ENCODE measurements around the gene HAND1. TPM values are rescaled to one million over a fixed set of nuclear protein-coding genes. Genes with fewer than 3 reads are reported as not detected.

HAND1 gene
- total RNA-seq, 1 experiment from 2014 or later: not detected

GRCh38 chr5:154466147-154466546, 11.9 kb downstream of the HAND1 start:
- Histone ChIP-seq H3K9ac (ENCODE audit: low read length) (no peak overlapping the region), H2AFZ (ENCODE audit: low read length) (no peak overlapping the region), H3K79me2 (ENCODE audit: low read length) (no peaks in the 10 kb centered on the region), H3K4me3 (ENCODE audit: low read length) (no peak overlapping the region), H3K36me3 (ENCODE audit: insufficient read depth, low read length) (no peaks in the 10 kb centered on the region), H3K9me2 (replicated peaks; ENCODE audit: insufficient read depth, low read length) (no peaks in the 10 kb centered on the region), H4K20me1 (ENCODE audit: insufficient read depth, low read depth, low read length) (no peaks in the 10 kb centered on the region), H3K27me3 (ENCODE audit: low read length) (no peaks in the 10 kb centered on the region), H3K27ac (ENCODE audit: low read length) (no peak overlapping the region), H3K4me1 (ENCODE audit: low read length) (peaks cover 2% of the 10 kb centered on the region), H3K4me2 (ENCODE audit: low read depth, low read length, poor library complexity, severe bottlenecking) (no peak overlapping the region), H3K9me3 (ENCODE audit: low read length) (no peaks in the 10 kb centered on the region)
- no peak for DNase-seq

GRCh38 chr5:154465169-154465568, 12.9 kb downstream of the HAND1 start:
- Histone ChIP-seq H4K20me1 (ENCODE audit: insufficient read depth, low read depth, low read length) (no peaks in the 10 kb centered on the region), H3K9me2 (replicated peaks; ENCODE audit: insufficient read depth, low read length) (no peaks in the 10 kb centered on the region), H3K79me2 (ENCODE audit: low read length) (no peaks in the 10 kb centered on the region), H3K4me1 (ENCODE audit: low read length) (peaks cover 10% of the 10 kb centered on the region), H3K27ac (ENCODE audit: low read length) (no peak overlapping the region), H3K4me2 (ENCODE audit: low read depth, low read length, poor library complexity, severe bottlenecking) (no peak overlapping the region), H3K4me3 (ENCODE audit: low read length) (no peak overlapping the region), H3K27me3 (ENCODE audit: low read length) (no peaks in the 10 kb centered on the region), H2AFZ (ENCODE audit: low read length) (no peak overlapping the region), H3K36me3 (ENCODE audit: insufficient read depth, low read length) (no peaks in the 10 kb centered on the region), H3K9me3 (ENCODE audit: low read length) (no peaks in the 10 kb centered on the region), H3K9ac (ENCODE audit: low read length) (no peak overlapping the region)
- DNase-seq: no peak

- no peak overlapping the region for H3K27ac ChIP-seq (ENCODE audit: low read length)
- no peaks in the 10 kb centered on the region for H3K9me2 ChIP-seq (replicated peaks; ENCODE audit: insufficient read depth, low read length)
- no peak overlapping the region for H3K4me3 ChIP-seq (ENCODE audit: low read length)
- no peak overlapping the region for H3K4me2 ChIP-seq (ENCODE audit: low read depth, low read length, poor library complexity, severe bottlenecking)
- H3K36me3 ChIP-seq (ENCODE audit: insufficient read depth, low read length): no peaks in the 10 kb centered on the region
- H3K4me1 ChIP-seq (ENCODE audit: low read length): peaks cover 10% of the 10 kb centered on the region
- H3K9me3 ChIP-seq (ENCODE audit: low read length): no peaks in the 10 kb centered on the region
- no peaks in the 10 kb centered on the region for H3K79me2 ChIP-seq (ENCODE audit: low read length)
- no peak for DNase-seq
- H4K20me1 ChIP-seq (ENCODE audit: insufficient read depth, low read depth, low read length): no peaks in the 10 kb centered on the region
- H3K27me3 ChIP-seq (ENCODE audit: low read length): no peaks in the 10 kb centered on the region
- H2AFZ ChIP-seq (ENCODE audit: low read length): no peak overlapping the region
- no peak overlapping the region for H3K9ac ChIP-seq (ENCODE audit: low read length)
These were observed 13.6 kb downstream of the HAND1 start for GRCh38 chr5:154464438-154464837.

GRCh38 chr5:154461531-154461930, 16.5 kb downstream of the HAND1 start:
- no peak overlapping the region for H3K4me3 ChIP-seq (ENCODE audit: low read length)
- no peaks in the 10 kb centered on the region for H4K20me1 ChIP-seq (ENCODE audit: insufficient read depth, low read depth, low read length)
- H3K9me2 ChIP-seq (replicated peaks; ENCODE audit: insufficient read depth, low read length): no peaks in the 10 kb centered on the region
- no peaks in the 10 kb centered on the region for H3K79me2 ChIP-seq (ENCODE audit: low read length)
- peaks cover 7% of the 10 kb centered on the region; the same call in 1 of the 2 replicates for H3K36me3 ChIP-seq (ENCODE audit: insufficient read depth, low read length)
- H3K4me2 ChIP-seq (ENCODE audit: low read depth, low read length, poor library complexity, severe bottlenecking): no peak overlapping the region
- H3K27ac ChIP-seq (ENCODE audit: low read length): no peak overlapping the region
- no peak overlapping the region for H2AFZ ChIP-seq (ENCODE audit: low read length)
- peaks cover 13% of the 10 kb centered on the region for H3K4me1 ChIP-seq (ENCODE audit: low read length)
- no peak overlapping the region for H3K9ac ChIP-seq (ENCODE audit: low read length)
- no peaks in the 10 kb centered on the region for H3K27me3 ChIP-seq (ENCODE audit: low read length)
- no peak for DNase-seq
- no peaks in the 10 kb centered on the region for H3K9me3 ChIP-seq (ENCODE audit: low read length)

GRCh38 chr5:154460172-154460571, 17.9 kb downstream of the HAND1 start:
- Histone ChIP-seq H3K36me3 (ENCODE audit: insufficient read depth, low read length) (peaks cover 15% of the 10 kb centered on the region; the same call in 1 of the 2 replicates), H3K27ac (ENCODE audit: low read length) (no peak overlapping the region), H3K79me2 (ENCODE audit: low read length) (no peaks in the 10 kb centered on the region), H3K9me3 (ENCODE audit: low read length) (no peaks in the 10 kb centered on the region), H4K20me1 (ENCODE audit: insufficient read depth, low read depth, low read length) (no peaks in the 10 kb centered on the region), H3K4me2 (ENCODE audit: low read depth, low read length, poor library complexity, severe bottlenecking) (no peak overlapping the region), H3K4me3 (ENCODE audit: low read length) (no peak overlapping the region), H3K9ac (ENCODE audit: low read length) (no peak overlapping the region), H3K27me3 (ENCODE audit: low read length) (no peaks in the 10 kb centered on the region), H2AFZ (ENCODE audit: low read length) (no peak overlapping the region), H3K9me2 (replicated peaks; ENCODE audit: insufficient read depth, low read length) (no peaks in the 10 kb centered on the region), H3K4me1 (ENCODE audit: low read length) (peaks cover 13% of the 10 kb centered on the region)
- no peak for DNase-seq

- peaks cover 21% of the 10 kb centered on the region; the same call in 1 of the 2 replicates for H3K36me3 ChIP-seq (ENCODE audit: insufficient read depth, low read length)
- no peak overlapping the region for H2AFZ ChIP-seq (ENCODE audit: low read length)
- no peak for DNase-seq
- H3K9me3 ChIP-seq (ENCODE audit: low read length): no peaks in the 10 kb centered on the region
- H3K27me3 ChIP-seq (ENCODE audit: low read length): no peaks in the 10 kb centered on the region
- no peaks in the 10 kb centered on the region for H3K79me2 ChIP-seq (ENCODE audit: low read length)
- H3K27ac ChIP-seq (ENCODE audit: low read length): no peak overlapping the region
- no peak overlapping the region for H3K4me3 ChIP-seq (ENCODE audit: low read length)
- H3K9ac ChIP-seq (ENCODE audit: low read length): no peak overlapping the region
- H4K20me1 ChIP-seq (ENCODE audit: insufficient read depth, low read depth, low read length): no peaks in the 10 kb centered on the region
- H3K9me2 ChIP-seq (replicated peaks; ENCODE audit: insufficient read depth, low read length): no peaks in the 10 kb centered on the region
- peaks cover 13% of the 10 kb centered on the region for H3K4me1 ChIP-seq (ENCODE audit: low read length)
- no peak overlapping the region for H3K4me2 ChIP-seq (ENCODE audit: low read depth, low read length, poor library complexity, severe bottlenecking)
These were observed 19.0 kb downstream of the HAND1 start for GRCh38 chr5:154459015-154459414.

- no peaks in the 10 kb centered on the region for H3K79me2 ChIP-seq (ENCODE audit: low read length)
These were observed 21.5 kb downstream of the HAND1 start for GRCh38 chr5:154456540-154456939.

GRCh38 chr5:154455585-154455984, 22.4 kb downstream of the HAND1 start:
- no peak for DNase-seq
- peaks cover 4% of the 10 kb centered on the region; the same call in 1 of the 2 replicates for H3K79me2 ChIP-seq (ENCODE audit: low read length)
- no peak overlapping the region for H3K4me2 ChIP-seq (ENCODE audit: low read depth, low read length, poor library complexity, severe bottlenecking)
- H4K20me1 ChIP-seq (ENCODE audit: insufficient read depth, low read depth, low read length): no peaks in the 10 kb centered on the region
- no peak overlapping the region for H3K4me3 ChIP-seq (ENCODE audit: low read length)
- H3K4me1 ChIP-seq (ENCODE audit: low read length): peaks cover 5% of the 10 kb centered on the region
- no peaks in the 10 kb centered on the region for H3K9me2 ChIP-seq (replicated peaks; ENCODE audit: insufficient read depth, low read length)
- no peak overlapping the region for H3K9ac ChIP-seq (ENCODE audit: low read length)
- H3K27me3 ChIP-seq (ENCODE audit: low read length): no peaks in the 10 kb centered on the region
- H2AFZ ChIP-seq (ENCODE audit: low read length): no peak overlapping the region
- no peak overlapping the region for H3K27ac ChIP-seq (ENCODE audit: low read length)
- H3K9me3 ChIP-seq (ENCODE audit: low read length): no peaks in the 10 kb centered on the region
- H3K36me3 ChIP-seq (ENCODE audit: insufficient read depth, low read length): peaks cover 29% of the 10 kb centered on the region; the same call in 1 of the 2 replicates

More at GRCh38 chr5:154456540-154456939, 21.5 kb downstream of the HAND1 start:
- H3K27me3 ChIP-seq (ENCODE audit: low read length): no peaks in the 10 kb centered on the region
- no peak overlapping the region for H3K9ac ChIP-seq (ENCODE audit: low read length)
- no peaks in the 10 kb centered on the region for H3K9me3 ChIP-seq (ENCODE audit: low read length)
- H3K4me1 ChIP-seq (ENCODE audit: low read length): peaks cover 13% of the 10 kb centered on the region
- H3K4me2 ChIP-seq (ENCODE audit: low read depth, low read length, poor library complexity, severe bottlenecking): no peak overlapping the region
- H2AFZ ChIP-seq (ENCODE audit: low read length): no peak overlapping the region
- H3K4me3 ChIP-seq (ENCODE audit: low read length): no peak overlapping the region
- DNase-seq: no peak
- H3K36me3 ChIP-seq (ENCODE audit: insufficient read depth, low read length): peaks cover 24% of the 10 kb centered on the region; the same call in 1 of the 2 replicates
- no peak overlapping the region for H3K27ac ChIP-seq (ENCODE audit: low read length)
- no peaks in the 10 kb centered on the region for H4K20me1 ChIP-seq (ENCODE audit: insufficient read depth, low read depth, low read length)
- no peaks in the 10 kb centered on the region for H3K9me2 ChIP-seq (replicated peaks; ENCODE audit: insufficient read depth, low read length)

- no peaks in the 10 kb centered on the region for H3K9me3 ChIP-seq (ENCODE audit: low read length)
- no peak for DNase-seq
- H3K9me2 ChIP-seq (replicated peaks; ENCODE audit: insufficient read depth, low read length): no peaks in the 10 kb centered on the region
- H3K4me2 ChIP-seq (ENCODE audit: low read depth, low read length, poor library complexity, severe bottlenecking): no peak overlapping the region
- peaks cover 39% of the 10 kb centered on the region for H3K79me2 ChIP-seq (ENCODE audit: low read length)
- no peak overlapping the region for H2AFZ ChIP-seq (ENCODE audit: low read length)
- peaks cover 22% of the 10 kb centered on the region for H3K4me1 ChIP-seq (ENCODE audit: low read length)
- peaks cover 10% of the 10 kb centered on the region for H4K20me1 ChIP-seq (ENCODE audit: insufficient read depth, low read depth, low read length)
- no peak overlapping the region for H3K4me3 ChIP-seq (ENCODE audit: low read length)
- H3K36me3 ChIP-seq (ENCODE audit: insufficient read depth, low read length): peaks cover 28% of the 10 kb centered on the region; the same call in 1 of the 2 replicates
- no peak overlapping the region for H3K9ac ChIP-seq (ENCODE audit: low read length)
- H3K27me3 ChIP-seq (ENCODE audit: low read length): no peaks in the 10 kb centered on the region
- no peak overlapping the region for H3K27ac ChIP-seq (ENCODE audit: low read length)
These were observed 26.1 kb downstream of the HAND1 start for GRCh38 chr5:154451957-154452356.
